ENCODE data around the gene DUOX1.

DUOX1 gene

GRCh38 chr15:45180201-45180600 lies 50.4 kb downstream of the DUOX1 start:
- Histone ChIP-seq H3K9me3 (ENCODE audit: control insufficient read depth, low read length) (no peaks in the 10 kb centered on the region), H3K4me1 (ENCODE audit: control insufficient read depth, insufficient read depth, low read depth, low read length) (peaks cover 24% of the 10 kb centered on the region), H3K23ac (ENCODE audit: low read length in 2 of 2) (no peak overlapping the region), H3K4ac (ENCODE audit: low read depth in 1 of 2, low read length in 2 of 2) (no peak overlapping the region), H4K91ac (ENCODE audit: low read length) (no peak overlapping the region), H3K14ac (ENCODE audit: low read length in 2 of 2) (no peak overlapping the region), H3K9ac (ENCODE audit: low read length) (no peak overlapping the region), H2AK5ac (ENCODE audit: low read length, severe bottlenecking) (no peak overlapping the region), H2AFZ (ENCODE audit: low read depth, low read length) (no peak overlapping the region), H3K36me3 (ENCODE audit: control insufficient read depth in 1 of 2, insufficient read depth in 2 of 2, low read depth in 1 of 2, low read length in 2 of 2) (peaks cover 0 to 9% of the 10 kb centered on the region in 2 experiments), H4K8ac (ENCODE audit: low read length) (no peak overlapping the region), H3K18ac (ENCODE audit: low read depth in 1 of 2, low read length in 2 of 2) (no peak overlapping the region), H2BK12ac (ENCODE audit: low read length in 2 of 2) (no peak overlapping the region), H2BK5ac (ENCODE audit: low read depth, low read length, poor library complexity, severe bottlenecking) (no peak overlapping the region), H3K79me1 (replicated peaks; ENCODE audit: low read length, poor library complexity, severe bottlenecking) (peaks cover 20% of the 10 kb centered on the region), H3K4me3 (ENCODE audit: insufficient read depth in 1 of 2, low read depth in 1 of 2, low read length in 2 of 2) (no peak overlapping the region), H2BK15ac (ENCODE audit: low read depth, poor library complexity, severe bottlenecking) (no peak overlapping the region), H3K27ac (ENCODE audit: low read length, poor library complexity, severe bottlenecking) (peak overlapping the region; percentile 46), H3K4me2 (ENCODE audit: low read length, poor library complexity, severe bottlenecking) (no peak overlapping the region), H3K27me3 (ENCODE audit: control insufficient read depth in 1 of 2, insufficient read depth in 1 of 2, low read length in 2 of 2) (no peaks in the 10 kb centered on the region), H2BK120ac (ENCODE audit: low read depth, low read length) (no peak overlapping the region)
- WGBS, result 80% methylated on average over 7 of the region's 7 CpGs
- no peak for DNase-seq

GRCh38 chr15:45180648-45181436 lies 51.0 kb downstream of the DUOX1 start:
- Histone ChIP-seq H3K4me1 (ENCODE audit: control insufficient read depth, insufficient read depth, low read depth, low read length) (peaks cover 25% of the 10 kb centered on the region), H2AFZ (ENCODE audit: low read depth, low read length) (no peak overlapping the region), H2BK15ac (ENCODE audit: low read depth, poor library complexity, severe bottlenecking) (no peak overlapping the region), H3K18ac (ENCODE audit: low read depth in 1 of 2, low read length in 2 of 2) (peak overlapping the region in 1 of 2 experiments; percentile 2), H3K27ac (ENCODE audit: low read length, poor library complexity, severe bottlenecking) (peak overlapping the region; percentile 46), H3K27me3 (ENCODE audit: control insufficient read depth in 1 of 2, insufficient read depth in 1 of 2, low read length in 2 of 2) (no peaks in the 10 kb centered on the region), H4K8ac (ENCODE audit: low read length) (no peak overlapping the region), H3K14ac (ENCODE audit: low read length in 2 of 2) (no peak overlapping the region), H4K91ac (ENCODE audit: low read length) (no peak overlapping the region), H3K4me3 (ENCODE audit: insufficient read depth in 1 of 2, low read depth in 1 of 2, low read length in 2 of 2) (no peak overlapping the region), H3K4me2 (ENCODE audit: low read length, poor library complexity, severe bottlenecking) (no peak overlapping the region), H2BK5ac (ENCODE audit: low read depth, low read length, poor library complexity, severe bottlenecking) (no peak overlapping the region), H3K4ac (ENCODE audit: low read depth in 1 of 2, low read length in 2 of 2) (no peak overlapping the region), H3K79me1 (replicated peaks; ENCODE audit: low read length, poor library complexity, severe bottlenecking) (peaks cover 23% of the 10 kb centered on the region), H3K36me3 (ENCODE audit: control insufficient read depth in 1 of 2, insufficient read depth in 2 of 2, low read depth in 1 of 2, low read length in 2 of 2) (peaks cover 0 to 6% of the 10 kb centered on the region in 2 experiments), H3K23ac (ENCODE audit: low read length in 2 of 2) (no peak overlapping the region), H3K9ac (ENCODE audit: low read length) (no peak overlapping the region), H2BK12ac (ENCODE audit: low read length in 2 of 2) (no peak overlapping the region), H3K9me3 (ENCODE audit: control insufficient read depth, low read length) (no peaks in the 10 kb centered on the region), H2AK5ac (ENCODE audit: low read length, severe bottlenecking) (peak overlapping the region; percentile 16), H2BK120ac (ENCODE audit: low read depth, low read length) (no peak overlapping the region)
- 90% methylated on average over 7 of the region's 8 CpGs for WGBS
- DNase-seq, result no peak

GRCh38 chr15:45181491-45182285 lies 51.9 kb downstream of the DUOX1 start:
- Histone ChIP-seq H3K4me2 (ENCODE audit: low read length, poor library complexity, severe bottlenecking) (no peak overlapping the region), H3K4me1 (ENCODE audit: control insufficient read depth, insufficient read depth, low read depth, low read length) (peaks cover 33% of the 10 kb centered on the region), H3K14ac (ENCODE audit: low read length in 2 of 2) (no peak overlapping the region), H2BK5ac (ENCODE audit: low read depth, low read length, poor library complexity, severe bottlenecking) (no peak overlapping the region), H4K91ac (ENCODE audit: low read length) (no peak overlapping the region), H3K36me3 (ENCODE audit: control insufficient read depth in 1 of 2, insufficient read depth in 2 of 2, low read depth in 1 of 2, low read length in 2 of 2) (peaks cover 0 to 6% of the 10 kb centered on the region in 2 experiments), H3K9ac (ENCODE audit: low read length) (no peak overlapping the region), H2AFZ (ENCODE audit: low read depth, low read length) (no peak overlapping the region), H3K9me3 (ENCODE audit: control insufficient read depth, low read length) (no peaks in the 10 kb centered on the region), H3K27me3 (ENCODE audit: control insufficient read depth in 1 of 2, insufficient read depth in 1 of 2, low read length in 2 of 2) (no peaks in the 10 kb centered on the region), H3K18ac (ENCODE audit: low read depth in 1 of 2, low read length in 2 of 2) (no peak overlapping the region), H4K8ac (ENCODE audit: low read length) (no peak overlapping the region), H3K27ac (ENCODE audit: low read length, poor library complexity, severe bottlenecking) (no peak overlapping the region), H2BK12ac (ENCODE audit: low read length in 2 of 2) (no peak overlapping the region), H3K4me3 (ENCODE audit: insufficient read depth in 1 of 2, low read depth in 1 of 2, low read length in 2 of 2) (no peak overlapping the region), H3K4ac (ENCODE audit: low read depth in 1 of 2, low read length in 2 of 2) (no peak overlapping the region), H2BK15ac (ENCODE audit: low read depth, poor library complexity, severe bottlenecking) (no peak overlapping the region), H3K23ac (ENCODE audit: low read length in 2 of 2) (no peak overlapping the region), H2BK120ac (ENCODE audit: low read depth, low read length) (no peak overlapping the region), H3K79me1 (replicated peaks; ENCODE audit: low read length, poor library complexity, severe bottlenecking) (peaks cover 23% of the 10 kb centered on the region), H2AK5ac (ENCODE audit: low read length, severe bottlenecking) (peak overlapping the region; percentile 16)
- DNase-seq, result no peak
- 72% methylated on average over 6 of the region's 9 CpGs for WGBS

GRCh38 chr15:45182996-45183395 lies 53.2 kb downstream of the DUOX1 start:
- H3K4ac ChIP-seq (ENCODE audit: low read depth in 1 of 2, low read length in 2 of 2), result no peak overlapping the region
- WGBS, result 4% methylated on average over 1 of the region's 1 CpG

More at GRCh38 chr15:45182996-45183395, 53.2 kb downstream of the DUOX1 start:
- H3K14ac ChIP-seq (ENCODE audit: low read length in 2 of 2), result no peak overlapping the region
- H3K9ac ChIP-seq (ENCODE audit: low read length), result no peak overlapping the region
- H3K4me3 ChIP-seq (ENCODE audit: insufficient read depth in 1 of 2, low read depth in 1 of 2, low read length in 2 of 2), result no peak overlapping the region
- peaks cover 0 to 5% of the 10 kb centered on the region in 2 experiments for H3K36me3 ChIP-seq (ENCODE audit: control insufficient read depth in 1 of 2, insufficient read depth in 2 of 2, low read depth in 1 of 2, low read length in 2 of 2)
- no peak overlapping the region for H2BK15ac ChIP-seq (ENCODE audit: low read depth, poor library complexity, severe bottlenecking)
- peaks cover 23% of the 10 kb centered on the region for H3K79me1 ChIP-seq (replicated peaks; ENCODE audit: low read length, poor library complexity, severe bottlenecking)
- no peak overlapping the region for H2BK5ac ChIP-seq (ENCODE audit: low read depth, low read length, poor library complexity, severe bottlenecking)
- peaks cover 40% of the 10 kb centered on the region for H3K4me1 ChIP-seq (ENCODE audit: control insufficient read depth, insufficient read depth, low read depth, low read length)
- no peak overlapping the region for H4K91ac ChIP-seq (ENCODE audit: low read length)
- no peak overlapping the region for H2BK120ac ChIP-seq (ENCODE audit: low read depth, low read length)
- H2BK12ac ChIP-seq (ENCODE audit: low read length in 2 of 2), result no peak overlapping the region
- no peak for DNase-seq
- no peak overlapping the region for H3K23ac ChIP-seq (ENCODE audit: low read length in 2 of 2)
- H2AFZ ChIP-seq (ENCODE audit: low read depth, low read length), result no peak overlapping the region
- no peak overlapping the region for H2AK5ac ChIP-seq (ENCODE audit: low read length, severe bottlenecking)
- H3K27me3 ChIP-seq (ENCODE audit: control insufficient read depth in 1 of 2, insufficient read depth in 1 of 2, low read length in 2 of 2), result no peaks in the 10 kb centered on the region
- H4K8ac ChIP-seq (ENCODE audit: low read length), result no peak overlapping the region
- H3K4me2 ChIP-seq (ENCODE audit: low read length, poor library complexity, severe bottlenecking), result no peak overlapping the region
- H3K18ac ChIP-seq (ENCODE audit: low read depth in 1 of 2, low read length in 2 of 2), result no peak overlapping the region
- no peak overlapping the region for H3K27ac ChIP-seq (ENCODE audit: low read length, poor library complexity, severe bottlenecking)
- no peaks in the 10 kb centered on the region for H3K9me3 ChIP-seq (ENCODE audit: control insufficient read depth, low read length)

All from mesenchymal stem cell (in vitro differentiated cells and primary cell).